ENCODE measurements around the gene THBS2.
"Not testable (repeated sequence)": the region's sequence is repeated elsewhere in the genome, so short reads cannot be mapped to it uniquely, and the experiment has no call there.

THBS2 gene

GRCh38 chr6:169229615-169230321 lies 23.9 kb downstream of the THBS2 start:
- DNase-seq, result no peak

GRCh38 chr6:169227116-169227515 lies 26.5 kb downstream of the THBS2 start:
- no peak for DNase-seq

GRCh38 chr6:169225887-169226286 lies 27.8 kb downstream of the THBS2 start:
- no peak for DNase-seq

- no peak for DNase-seq
Observed at GRCh38 chr6:169225131-169225576, 28.5 kb downstream of the THBS2 start.

- DNase-seq, result no peak
Observed at GRCh38 chr6:169224716-169225115, 28.9 kb downstream of the THBS2 start.

- DNase-seq, result no peak
Observed at GRCh38 chr6:169224185-169224695, 29.4 kb downstream of the THBS2 start.

- no peak for DNase-seq
Observed at GRCh38 chr6:169223006-169223405, 30.6 kb downstream of the THBS2 start.

GRCh38 chr6:169222126-169222525 lies 31.5 kb downstream of the THBS2 start:
- DNase-seq, result no peak

- DNase-seq, result no peak
Observed at GRCh38 chr6:169221264-169221663, 32.4 kb downstream of the THBS2 start.

GRCh38 chr6:169220068-169220964 lies 33.3 kb downstream of the THBS2 start:
- DNase-seq, result no peak

- DNase-seq, result no peak
Observed at GRCh38 chr6:169217972-169218371, 35.7 kb downstream of the THBS2 start.

GRCh38 chr6:169216830-169217229 lies 36.8 kb downstream of the THBS2 start:
- DNase-seq, result no peak

- no peak for DNase-seq
Observed at GRCh38 chr6:169215201-169215681, 38.4 kb downstream of the THBS2 start.

- not testable (repeated sequence) for DNase-seq
Observed at GRCh38 chr6:169214789-169215188, 38.9 kb downstream of the THBS2 start.

- DNase-seq, result no peak
Observed at GRCh38 chr6:169213814-169214520, 39.7 kb downstream of the THBS2 start.

- DNase-seq, result no peak
Observed at GRCh38 chr6:169212897-169213813, 40.5 kb downstream of the THBS2 start.

GRCh38 chr6:169212436-169212835 lies 41.2 kb downstream of the THBS2 start:
- no peak for DNase-seq

- no peak for DNase-seq
Observed at GRCh38 chr6:169211881-169212280, 41.8 kb downstream of the THBS2 start.

- no peak for DNase-seq
Observed at GRCh38 chr6:169210611-169211010, 43.0 kb downstream of the THBS2 start.

- no peak for DNase-seq
Observed at GRCh38 chr6:169208011-169208410, 45.6 kb downstream of the THBS2 start.

GRCh38 chr6:169207482-169207881 lies 46.2 kb downstream of the THBS2 start:
- no peak for DNase-seq

Data from SHP77 treated with DMSO at 0.1 percent for 48 hours (cell line).